Hematopoietic multipotent progenitor cell treated with erythropoietin and hydrocortisone succinate and interleukin-3 and kit ligand, for 4 days (in vitro differentiated cells): ENCODE data around the gene ELOVL6.
A peak's percentile ranks its signal among the peaks of the same experiment; 100 is the strongest.
"Not testable (repeated sequence)": the region's sequence is repeated elsewhere in the genome, so short reads cannot be mapped to it uniquely, and the experiment has no call there.

ENCODE experiments used
- DNase-seq: peaks from one replicate; pipeline ENCODE4 v3.0.0-alpha.2; 2015

ELOVL6 gene

GRCh38 chr4:110068248-110068647 is 130.2 kb downstream of the ELOVL6 start:
- peak; percentile 35 for DNase-seq

GRCh38 chr4:110064934-110065333 is 133.5 kb downstream of the ELOVL6 start:
- DNase-seq: no peak

GRCh38 chr4:110064295-110064694 is 134.1 kb downstream of the ELOVL6 start:
- peak; percentile 46 for DNase-seq

GRCh38 chr4:110062166-110062565 is 136.2 kb downstream of the ELOVL6 start:
- no peak for DNase-seq

GRCh38 chr4:110061076-110061475 is 137.3 kb downstream of the ELOVL6 start:
- peak; percentile 70 for DNase-seq

GRCh38 chr4:110059556-110060191 is 138.7 kb downstream of the ELOVL6 start:
- no peak for DNase-seq

GRCh38 chr4:110058677-110059076 is 139.7 kb downstream of the ELOVL6 start:
- DNase-seq: no peak

- DNase-seq: no peak
These were observed 143.2 kb downstream of the ELOVL6 start for GRCh38 chr4:110055158-110055768.

GRCh38 chr4:110049951-110050925 is 148.2 kb downstream of the ELOVL6 start:
- DNase-seq: peak; percentile 74

GRCh38 chr4:110046588-110047049 is 151.8 kb downstream of the ELOVL6 start:
- no peak for DNase-seq

- DNase-seq: no peak
These were observed 155.6 kb downstream of the ELOVL6 start for GRCh38 chr4:110042545-110043517.

- DNase-seq: no peak
These were observed 156.7 kb downstream of the ELOVL6 start for GRCh38 chr4:110041735-110042134.

- DNase-seq: not testable (repeated sequence)
These were observed 159.3 kb downstream of the ELOVL6 start for GRCh38 chr4:110039164-110039563.

GRCh38 chr4:110034026-110034393 is 164.4 kb downstream of the ELOVL6 start:
- DNase-seq: peak; percentile 80

- DNase-seq: peak; percentile 23
These were observed 164.9 kb downstream of the ELOVL6 start for GRCh38 chr4:110033355-110034025.

- DNase-seq: peak; percentile 87
These were observed 165.8 kb downstream of the ELOVL6 start for GRCh38 chr4:110032603-110033002.

- no peak for DNase-seq
These were observed 172.7 kb downstream of the ELOVL6 start for GRCh38 chr4:110025718-110026117.

GRCh38 chr4:110025056-110025455 is 173.4 kb downstream of the ELOVL6 start:
- no peak for DNase-seq

- no peak for DNase-seq
These were observed 176.0 kb downstream of the ELOVL6 start for GRCh38 chr4:110022457-110022856.

GRCh38 chr4:110020646-110021443 is 177.6 kb downstream of the ELOVL6 start:
- no peak for DNase-seq

GRCh38 chr4:110020139-110020538 is 178.3 kb downstream of the ELOVL6 start:
- no peak for DNase-seq
